GM04503 (cell line): ENCODE results near the gene MMP23B.
"Not testable (repeated sequence)": the region's sequence is repeated elsewhere in the genome, so short reads cannot be mapped to it uniquely, and the experiment has no call there.

Experiments used
- DNase-seq: peaks from one replicate; pipeline ENCODE4 v3.0.0-alpha.2; 2012; ENCODE audit warnings: low read depth

Gene MMP23B

GRCh38 chr1:1669468-1670440 lies 37.8 kb downstream of the MMP23B start:
- no peak for DNase-seq

- no peak for DNase-seq
Observed at GRCh38 chr1:1670866-1671265, 38.9 kb downstream of the MMP23B start.

GRCh38 chr1:1671365-1672119 lies 39.6 kb downstream of the MMP23B start:
- DNase-seq = no peak

GRCh38 chr1:1672181-1672965 lies 40.4 kb downstream of the MMP23B start:
- DNase-seq = no peak

- DNase-seq = not testable (repeated sequence)
Observed at GRCh38 chr1:1674806-1675205, 42.8 kb downstream of the MMP23B start.

- not testable (repeated sequence) for DNase-seq
Observed at GRCh38 chr1:1675218-1675617, 43.2 kb downstream of the MMP23B start.

GRCh38 chr1:1676087-1676486 lies 44.1 kb downstream of the MMP23B start:
- DNase-seq = not testable (repeated sequence)

GRCh38 chr1:1677718-1678580 lies 46.0 kb downstream of the MMP23B start:
- no peak for DNase-seq

- DNase-seq = no peak
Observed at GRCh38 chr1:1678581-1679380, 46.8 kb downstream of the MMP23B start.

GRCh38 chr1:1680031-1680911 lies 48.3 kb downstream of the MMP23B start:
- no peak for DNase-seq

GRCh38 chr1:1680912-1681273 lies 48.9 kb downstream of the MMP23B start:
- DNase-seq = no peak

GRCh38 chr1:1683104-1683905 lies 51.3 kb downstream of the MMP23B start:
- no peak for DNase-seq
